ENCODE measurements around the gene TRIM32. TPM values are rescaled to one million over a fixed set of nuclear protein-coding genes. Genes with fewer than 3 reads are reported as not detected.

TRIM32 gene
- total RNA-seq, 4 donors from 2014 or later, result 4.1 to 40.2 (median 12.7) TPM

DNA sequence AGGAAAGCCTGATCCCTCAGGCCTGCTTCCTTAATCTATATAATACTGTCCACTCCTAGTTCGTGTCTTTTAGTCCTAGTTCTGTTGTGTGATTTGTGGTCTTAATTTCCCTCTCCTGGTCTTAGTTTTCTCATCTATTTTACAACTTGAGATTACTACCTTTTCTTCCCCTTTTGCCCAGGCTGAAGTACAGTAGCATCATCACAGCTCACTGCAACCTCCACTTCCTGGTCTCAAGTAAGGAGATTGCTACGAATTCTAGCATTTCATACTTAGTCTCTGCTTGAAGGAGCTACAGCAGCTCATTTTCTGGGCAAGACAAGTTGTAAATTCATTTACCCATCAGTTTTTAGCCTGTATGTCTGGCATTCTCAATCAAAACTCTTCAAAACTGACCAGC, 5.5 kb downstream of the TRIM32 start:
- intact Hi-C loops (cut with DNase I; ENCODE audit: low total_unique reads), result no loop called here
- TF ChIP-seq POLR2A (IDR thresholded peaks at IDR 0.05) (no peak), POLR2AphosphoS5 (IDR thresholded peaks at IDR 0.05) (no peak), EP300 (IDR thresholded peaks at IDR 0.05; ENCODE audit: low read depth) (no peak)
- TF ChIP-seq, protein P1, sequence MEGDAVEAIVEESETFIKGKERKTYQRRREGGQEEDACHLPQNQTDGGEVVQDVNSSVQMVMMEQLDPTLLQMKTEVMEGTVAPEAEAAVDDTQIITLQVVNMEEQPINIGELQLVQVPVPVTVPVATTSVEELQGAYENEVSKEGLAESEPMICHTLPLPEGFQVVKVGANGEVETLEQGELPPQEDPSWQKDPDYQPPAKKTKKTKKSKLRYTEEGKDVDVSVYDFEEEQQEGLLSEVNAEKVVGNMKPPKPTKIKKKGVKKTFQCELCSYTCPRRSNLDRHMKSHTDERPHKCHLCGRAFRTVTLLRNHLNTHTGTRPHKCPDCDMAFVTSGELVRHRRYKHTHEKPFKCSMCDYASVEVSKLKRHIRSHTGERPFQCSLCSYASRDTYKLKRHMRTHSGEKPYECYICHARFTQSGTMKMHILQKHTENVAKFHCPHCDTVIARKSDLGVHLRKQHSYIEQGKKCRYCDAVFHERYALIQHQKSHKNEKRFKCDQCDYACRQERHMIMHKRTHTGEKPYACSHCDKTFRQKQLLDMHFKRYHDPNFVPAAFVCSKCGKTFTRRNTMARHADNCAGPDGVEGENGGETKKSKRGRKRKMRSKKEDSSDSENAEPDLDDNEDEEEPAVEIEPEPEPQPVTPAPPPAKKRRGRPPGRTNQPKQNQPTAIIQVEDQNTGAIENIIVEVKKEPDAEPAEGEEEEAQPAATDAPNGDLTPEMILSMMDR (IDR thresholded peaks at IDR 0.05), result no peak
- 44 to 49% methylated on average over 2 of the region's 2 CpGs for WGBS, 2 donors (ENCODE audit: low coverage in 1 of 2)

DNA sequence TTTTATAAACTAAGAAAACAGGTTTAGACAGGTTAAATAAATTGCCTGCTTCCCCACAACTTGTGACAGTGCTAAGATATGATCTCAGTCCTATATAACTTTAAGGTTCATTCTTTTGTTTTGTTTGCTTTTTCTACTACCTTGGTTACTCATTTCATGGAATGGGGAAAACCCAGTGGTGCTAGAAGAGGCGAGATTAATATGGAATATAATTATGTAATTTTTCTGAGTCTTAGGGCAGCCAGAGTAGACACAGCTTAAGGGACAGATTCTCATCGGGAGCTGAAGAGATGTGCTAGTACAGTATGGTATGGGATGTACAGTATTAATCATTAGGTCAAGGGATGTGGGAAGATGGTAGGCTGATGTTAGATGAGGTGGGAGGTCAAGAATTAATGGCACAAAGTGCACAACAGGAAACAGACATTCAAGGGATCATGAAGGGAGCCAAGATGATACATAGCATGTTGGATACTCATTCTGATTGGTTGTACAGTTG, 6.2 kb downstream of the TRIM32 start:
- peaks cover 10 to 55% (median 36%) of the 10 kb centered on the region in 4 donors for H3K4me1 ChIP-seq

More for the DNA sequence above, 5.5 kb downstream of the TRIM32 start:
- Histone ChIP-seq H3K27ac (no peak overlapping the region), H3K27me3 (no peaks in the 10 kb centered on the region), H3K4me3 (no peak overlapping the region), H3K4me1 (peaks cover 14 to 60% (median 42%) of the 10 kb centered on the region in 4 donors), H3K9me3 (no peaks in the 10 kb centered on the region), H3K36me3 (no peaks in the 10 kb centered on the region)
- no peak for DNase-seq
- in situ Hi-C loops (cut with MboI; ENCODE audit: low pct_ligation_motif_present in 1 of 4, low pct_unique_long_range_greater_than_20kb in 1 of 4, low sequenced_read_pairs in 3 of 4), result no loop called here

DNA sequence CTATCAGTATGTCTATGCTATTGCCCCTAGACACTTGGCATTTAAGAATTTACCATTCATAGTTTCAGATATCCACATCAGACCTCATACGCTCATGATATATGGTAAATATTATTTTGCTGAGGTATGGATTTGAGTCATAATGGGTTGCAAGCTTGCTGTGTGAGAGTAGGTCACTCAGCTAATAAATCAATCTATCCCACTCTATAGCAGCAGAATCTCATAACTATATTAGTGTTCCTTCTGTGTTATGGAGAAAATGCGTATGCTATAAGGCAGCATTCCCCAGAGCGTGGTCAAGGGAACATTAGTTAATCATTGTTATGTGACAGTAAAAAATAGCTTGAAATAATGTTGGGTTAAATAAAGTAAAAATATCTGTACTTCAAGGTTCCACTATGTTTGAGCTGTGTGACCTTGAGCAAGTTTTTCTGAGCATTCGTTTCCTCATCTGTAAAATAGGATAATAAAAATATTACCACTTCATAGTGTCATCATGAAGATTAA, 7.7 kb downstream of the TRIM32 start:
- TF ChIP-seq EP300 (IDR thresholded peaks at IDR 0.05; ENCODE audit: low read depth) (no peak), POLR2A (IDR thresholded peaks at IDR 0.05) (no peak), POLR2AphosphoS5 (IDR thresholded peaks at IDR 0.05) (no peak)
- TF ChIP-seq, protein P1 (IDR thresholded peaks at IDR 0.05), result no peak
- no peak overlapping the region for H3K4me3 ChIP-seq
- H3K27me3 ChIP-seq, result no peaks in the 10 kb centered on the region
- no peak for DNase-seq
- in situ Hi-C loops (cut with MboI; ENCODE audit: low pct_ligation_motif_present in 1 of 4, low pct_unique_long_range_greater_than_20kb in 1 of 4, low sequenced_read_pairs in 3 of 4), result no loop called here
- WGBS, 2 donors (ENCODE audit: low coverage in 1 of 2), result 82 to 84% methylated on average over 4 of the region's 4 CpGs
- peaks cover 3 to 39% (median 21%) of the 10 kb centered on the region in 4 donors for H3K4me1 ChIP-seq
- intact Hi-C loops (cut with DNase I; ENCODE audit: low total_unique reads), result no loop called here
- no peak overlapping the region for H3K27ac ChIP-seq
- no peaks in the 10 kb centered on the region for H3K9me3 ChIP-seq
- peaks cover 0 to 18% (median 7%) of the 10 kb centered on the region in 4 donors for H3K36me3 ChIP-seq

More for the DNA sequence above, 6.2 kb downstream of the TRIM32 start:
- Histone ChIP-seq H3K27me3 (no peaks in the 10 kb centered on the region), H3K36me3 (peaks cover 0 to 5% (median 2%) of the 10 kb centered on the region in 4 donors), H3K27ac (no peak overlapping the region), H3K9me3 (no peaks in the 10 kb centered on the region), H3K4me3 (no peak overlapping the region)
- DNase-seq, result no peak
- intact Hi-C loops (cut with DNase I; ENCODE audit: low total_unique reads), result no loop called here
- TF ChIP-seq POLR2AphosphoS5 (IDR thresholded peaks at IDR 0.05) (no peak), EP300 (IDR thresholded peaks at IDR 0.05; ENCODE audit: low read depth) (no peak), POLR2A (IDR thresholded peaks at IDR 0.05) (no peak)
- TF ChIP-seq, protein P1 (IDR thresholded peaks at IDR 0.05), result no peak
- WGBS, 2 donors (ENCODE audit: low coverage in 1 of 2), result 46 to 60% methylated on average over 2 of the region's 2 CpGs
- in situ Hi-C loops (cut with MboI; ENCODE audit: low pct_ligation_motif_present in 1 of 4, low pct_unique_long_range_greater_than_20kb in 1 of 4, low sequenced_read_pairs in 3 of 4), result no loop called here

DNA sequence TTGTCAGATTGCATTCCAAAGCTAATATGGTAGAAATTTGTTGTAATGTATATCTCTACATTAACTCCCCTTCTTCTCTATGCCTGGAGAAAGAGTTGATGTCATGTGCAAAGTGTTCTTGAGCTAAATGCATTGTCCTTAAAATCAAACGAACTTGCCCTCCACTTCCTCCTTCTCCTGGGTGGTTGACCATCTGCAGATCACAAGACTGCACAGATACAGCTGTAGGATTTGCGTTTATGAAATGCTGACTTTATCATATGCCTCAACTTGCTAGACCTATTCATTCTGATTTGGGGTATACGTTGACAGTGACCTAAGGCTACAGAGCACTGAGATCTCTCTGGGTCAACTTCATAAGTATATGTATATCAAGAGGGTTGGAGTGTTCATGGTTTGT, 8.3 kb downstream of the TRIM32 start:
- intact Hi-C loops (cut with DNase I; ENCODE audit: low total_unique reads), result no loop called here

More for the DNA sequence above, 8.3 kb downstream of the TRIM32 start:
- Histone ChIP-seq H3K36me3 (peaks cover 0 to 18% (median 7%) of the 10 kb centered on the region in 4 donors), H3K4me1 (peaks cover 3 to 33% (median 18%) of the 10 kb centered on the region in 4 donors), H3K4me3 (no peak overlapping the region), H3K27me3 (no peaks in the 10 kb centered on the region), H3K9me3 (no peaks in the 10 kb centered on the region), H3K27ac (no peak overlapping the region)
- TF ChIP-seq POLR2A (IDR thresholded peaks at IDR 0.05), result no peak
- no peak for TF ChIP-seq EP300 (IDR thresholded peaks at IDR 0.05; ENCODE audit: low read depth)
- no peak for TF ChIP-seq POLR2AphosphoS5 (IDR thresholded peaks at IDR 0.05)
- TF ChIP-seq, protein P1 (IDR thresholded peaks at IDR 0.05), result no peak
- in situ Hi-C loops (cut with MboI; ENCODE audit: low pct_ligation_motif_present in 1 of 4, low pct_unique_long_range_greater_than_20kb in 1 of 4, low sequenced_read_pairs in 3 of 4), result no loop called here
- WGBS, 2 donors (ENCODE audit: low coverage in 1 of 2), result 45 to 48% methylated on average over 3 of the region's 3 CpGs
- DNase-seq, result no peak

All from transverse colon (tissue), 4 donors.